Right ventricle myocardium superior (tissue), 1 donor: Measurements from ENCODE around the gene OR1D2. TPM values are rescaled to one million over a fixed set of nuclear protein-coding genes. Genes with fewer than 3 reads are reported as not detected.

Source experiments
- total RNA-seq: library from RNA; stranded (reverse); fragmentation: NEBNext Ultra II Directional; extraction: Animal tissue kit (Norgen Biotek cat#: 25700); gene quantifications from one replicate; pipeline ENCODE4 v1.2.1, GENCODE V29; 2021
- donor health status: DM: no; HTN: yes; CAD: no; lungs with severe emphysema.

OR1D2 gene
- total RNA-seq, 1 donor from 2014 or later: not detected

Other genes starting within 250 kb of the OR1D2 start
- not detected for gene OR1D5, start 40.8 kb downstream of the OR1D2 start, total RNA-seq
- gene OR1G1, start 23.1 kb upstream of the OR1D2 start, total RNA-seq: not detected
- gene OR1A2, start 93.1 kb upstream of the OR1D2 start, total RNA-seq: not detected
- gene OR1A1, start 103.2 kb upstream of the OR1D2 start, total RNA-seq: not detected
- gene OR3A1, start 193.9 kb upstream of the OR1D2 start, total RNA-seq: not detected